Pons (tissue), 1 donor: Measurements from ENCODE around the gene ARHGAP22.
A peak's percentile ranks its signal among the peaks of the same experiment; 100 is the strongest.

Experiments
- DNase-seq: peaks from one replicate; pipeline ENCODE4 v3.0.0-alpha.2; 2016; ENCODE audit warnings: low spot score

ARHGAP22 gene

DNA sequence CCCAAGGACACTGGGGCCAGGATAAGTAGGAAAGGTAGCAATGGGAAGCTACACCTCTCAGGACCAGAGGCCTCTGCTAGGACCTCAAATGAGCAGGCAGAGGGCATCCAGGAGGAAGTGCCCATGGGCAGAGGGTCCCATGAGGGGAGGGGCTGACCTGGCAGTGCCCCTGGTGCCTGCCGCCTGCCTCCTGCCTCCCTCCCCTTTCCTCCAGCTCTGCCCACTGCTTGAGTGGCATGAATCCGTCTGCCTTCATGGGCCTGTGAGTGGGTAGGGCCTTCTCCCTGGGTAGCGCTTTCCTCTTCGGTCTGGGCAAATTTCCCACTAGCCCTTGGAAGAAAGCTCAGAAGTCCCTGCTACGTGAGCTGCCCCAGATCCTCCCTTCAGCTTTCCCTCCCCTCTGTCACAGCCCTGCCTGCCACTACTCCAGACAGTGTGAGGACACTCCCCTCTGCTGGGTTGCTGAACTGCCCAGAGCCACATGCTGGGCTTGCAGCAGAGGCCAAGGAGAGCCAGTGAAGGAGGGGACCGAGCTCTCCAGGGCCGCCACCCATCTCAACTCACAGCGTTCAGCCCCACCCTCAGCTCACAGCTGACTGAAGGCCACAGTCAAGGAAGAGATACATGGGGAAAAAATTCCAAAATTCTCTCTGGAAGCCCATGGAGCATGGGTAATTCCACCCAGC, 141.4 kb downstream of the ARHGAP22 start:
- DNase-seq = peak; percentile 24

GRCh38 chr10:48462482-48463020, 142.3 kb downstream of the ARHGAP22 start:
- DNase-seq = no peak

DNA sequence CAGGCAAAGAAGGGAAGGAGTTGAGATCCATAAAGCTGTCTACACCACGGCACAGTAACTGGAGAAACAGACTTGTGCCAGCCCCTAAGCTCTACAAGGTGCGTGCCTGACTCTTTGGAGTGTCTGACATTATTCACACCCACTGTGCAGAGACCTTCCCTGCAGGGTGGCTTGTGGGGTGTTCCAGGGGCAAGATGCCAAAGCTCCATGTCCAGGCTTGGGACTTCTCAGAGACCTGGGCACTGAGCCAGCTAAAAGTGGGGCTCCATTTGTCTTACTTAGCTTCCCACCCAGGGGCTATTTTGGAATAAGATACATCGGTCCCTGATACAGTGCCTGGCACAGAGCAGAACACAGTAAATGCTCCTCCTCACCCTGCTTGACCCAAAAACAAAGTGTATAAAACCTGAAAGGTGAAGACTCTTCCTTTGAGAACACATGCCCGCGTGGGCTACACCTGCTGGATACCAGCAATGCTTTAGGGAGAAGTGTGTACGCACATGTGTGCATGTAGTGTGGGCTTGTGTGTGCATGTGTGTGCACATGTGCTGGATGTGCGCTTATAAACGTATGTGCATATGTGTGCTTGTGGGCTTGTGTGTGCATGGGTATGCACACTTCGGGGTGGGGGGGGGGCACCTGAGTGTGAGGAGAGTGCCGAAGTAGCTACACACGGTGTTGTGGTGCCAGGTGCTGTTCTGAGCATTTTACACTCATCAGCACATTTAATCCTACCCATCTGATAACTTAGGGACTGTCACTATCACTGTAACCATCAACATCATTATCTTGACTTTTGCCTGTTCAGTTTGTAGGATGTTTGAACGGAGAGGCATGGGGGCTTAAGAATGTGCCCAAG, 143.0 kb downstream of the ARHGAP22 start:
- DNase-seq = no peak

DNA sequence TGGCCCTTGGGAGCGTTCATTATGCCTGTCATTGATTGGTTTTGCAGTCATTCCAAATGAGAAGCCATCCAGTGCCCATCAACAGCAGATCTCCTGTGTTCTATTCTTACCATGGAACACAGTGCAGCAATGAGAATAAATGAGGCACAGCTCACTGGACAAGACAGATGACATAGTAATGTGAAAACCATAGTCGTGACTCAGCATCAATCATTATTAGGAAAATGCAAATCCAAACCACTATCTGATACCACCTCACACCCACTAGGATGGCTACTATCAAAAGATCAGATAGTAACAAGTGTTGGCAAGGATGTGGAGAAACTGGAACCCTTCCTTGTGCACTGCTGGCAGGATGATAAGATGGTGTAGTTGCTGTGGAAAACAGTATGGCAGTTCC, 144.7 kb downstream of the ARHGAP22 start:
- DNase-seq = no peak

DNA sequence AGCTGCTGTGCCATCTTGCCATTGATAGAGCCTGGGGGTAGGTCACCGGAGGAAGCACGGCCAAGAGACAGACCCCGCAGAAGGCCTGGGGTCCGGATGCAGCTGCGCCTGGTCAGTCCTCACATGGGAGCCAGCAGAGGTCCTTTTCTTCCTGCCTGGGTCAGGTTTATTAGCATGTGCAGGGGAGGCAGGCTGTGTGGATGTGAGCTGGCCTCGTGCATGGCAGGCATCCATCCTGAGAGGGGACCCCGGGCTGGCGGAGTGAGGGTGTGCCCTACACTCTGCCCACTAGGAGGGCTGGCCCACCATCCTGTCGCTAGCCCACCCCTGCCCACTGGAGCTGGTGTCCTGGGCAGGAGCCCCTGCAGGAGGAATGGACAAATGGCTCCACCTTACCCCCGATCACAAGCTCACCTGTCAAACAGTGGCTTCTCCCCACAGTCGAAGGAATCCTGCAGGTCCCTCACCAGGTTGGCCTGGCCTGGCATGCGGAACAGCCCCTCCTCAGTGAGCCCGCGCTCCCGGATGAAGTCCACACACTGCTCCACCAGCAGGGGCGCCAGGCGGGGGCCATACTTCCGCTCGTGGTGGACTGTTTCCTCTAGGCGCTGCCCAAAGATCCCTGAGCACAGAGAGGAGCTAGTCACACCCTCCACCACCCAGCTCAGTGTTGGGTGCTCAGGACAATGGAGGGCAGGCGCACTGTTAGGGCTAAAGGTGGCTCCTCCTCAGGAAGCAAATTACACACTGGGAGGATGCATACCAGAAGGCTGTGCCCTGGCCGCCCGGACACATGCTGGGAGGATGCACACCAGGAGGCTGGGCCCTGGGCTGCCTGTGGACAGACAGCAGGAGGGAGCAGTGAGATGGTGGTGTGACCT, 145.4 kb downstream of the ARHGAP22 start:
- no peak for DNase-seq

DNA sequence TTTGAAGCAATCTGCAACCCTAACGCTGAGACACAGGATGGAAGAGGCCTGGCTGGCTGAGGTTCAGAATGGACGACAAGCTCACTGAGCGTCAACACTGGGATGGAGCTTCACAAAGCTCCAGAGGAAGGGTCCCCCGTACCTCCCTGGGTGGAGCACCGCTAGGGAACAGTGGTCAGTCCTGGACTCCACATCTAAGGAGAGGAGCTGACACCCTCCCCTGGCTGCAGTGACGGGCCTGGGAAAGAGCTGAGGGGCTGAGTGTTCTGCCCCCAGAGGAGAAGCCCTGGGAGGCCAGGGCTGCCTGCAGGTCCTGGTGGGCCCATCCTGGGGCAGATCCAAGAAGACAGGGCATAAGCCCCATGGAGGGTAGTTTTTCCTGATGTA, 146.2 kb downstream of the ARHGAP22 start:
- DNase-seq = no peak

- DNase-seq = no peak
Observed at GRCh38 chr10:48457949-48458661, 146.8 kb downstream of the ARHGAP22 start.

DNA sequence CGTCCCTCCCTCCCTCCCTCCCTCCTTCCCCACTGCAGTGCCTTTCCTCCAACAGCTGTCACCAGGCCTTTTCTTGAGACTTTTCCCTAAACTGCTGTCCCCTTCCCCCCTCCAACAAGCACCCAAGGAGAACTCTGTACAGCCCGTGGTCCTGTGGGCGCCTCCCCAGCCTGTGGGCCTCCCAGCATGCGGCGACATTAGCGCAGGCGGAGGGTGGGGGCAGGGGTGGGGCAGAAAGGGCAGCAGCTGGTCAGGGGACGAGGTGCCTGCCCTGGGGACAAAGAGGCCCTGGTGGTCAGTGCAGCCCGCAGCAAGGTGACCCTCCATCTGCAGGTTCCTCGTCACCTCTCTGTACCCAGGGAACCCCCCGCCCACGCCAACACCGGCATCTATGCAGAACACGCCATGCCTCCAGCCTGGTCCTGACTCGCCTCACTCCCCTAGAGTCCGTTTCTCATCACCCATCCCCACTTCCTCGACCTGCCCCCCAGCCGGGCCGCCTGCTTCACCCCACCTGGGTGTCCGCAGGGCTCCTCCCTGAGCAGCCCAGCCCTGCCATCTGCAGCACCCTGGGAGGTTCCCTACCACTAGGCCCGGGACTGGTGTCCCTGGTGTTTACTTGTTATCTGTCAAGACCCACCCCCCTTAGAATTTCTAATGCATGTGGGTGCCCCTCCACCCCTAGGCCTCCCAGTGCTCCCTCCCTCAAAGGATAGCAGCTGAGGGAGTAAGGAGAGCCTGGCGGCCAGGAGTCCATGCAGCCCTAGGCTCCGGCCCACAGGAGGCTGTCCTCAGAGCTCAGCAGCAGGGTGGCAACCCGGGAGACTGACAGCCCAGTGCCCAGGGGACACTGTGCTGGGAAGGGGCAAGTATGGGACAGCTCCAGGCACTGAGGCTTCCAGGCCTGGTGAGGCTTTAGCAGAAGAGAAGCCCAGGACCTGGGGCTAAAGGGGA, 147.8 kb downstream of the ARHGAP22 start:
- no peak for DNase-seq

GRCh38 chr10:48456361-48456804, 148.5 kb downstream of the ARHGAP22 start:
- peak; percentile 72 for DNase-seq

DNA sequence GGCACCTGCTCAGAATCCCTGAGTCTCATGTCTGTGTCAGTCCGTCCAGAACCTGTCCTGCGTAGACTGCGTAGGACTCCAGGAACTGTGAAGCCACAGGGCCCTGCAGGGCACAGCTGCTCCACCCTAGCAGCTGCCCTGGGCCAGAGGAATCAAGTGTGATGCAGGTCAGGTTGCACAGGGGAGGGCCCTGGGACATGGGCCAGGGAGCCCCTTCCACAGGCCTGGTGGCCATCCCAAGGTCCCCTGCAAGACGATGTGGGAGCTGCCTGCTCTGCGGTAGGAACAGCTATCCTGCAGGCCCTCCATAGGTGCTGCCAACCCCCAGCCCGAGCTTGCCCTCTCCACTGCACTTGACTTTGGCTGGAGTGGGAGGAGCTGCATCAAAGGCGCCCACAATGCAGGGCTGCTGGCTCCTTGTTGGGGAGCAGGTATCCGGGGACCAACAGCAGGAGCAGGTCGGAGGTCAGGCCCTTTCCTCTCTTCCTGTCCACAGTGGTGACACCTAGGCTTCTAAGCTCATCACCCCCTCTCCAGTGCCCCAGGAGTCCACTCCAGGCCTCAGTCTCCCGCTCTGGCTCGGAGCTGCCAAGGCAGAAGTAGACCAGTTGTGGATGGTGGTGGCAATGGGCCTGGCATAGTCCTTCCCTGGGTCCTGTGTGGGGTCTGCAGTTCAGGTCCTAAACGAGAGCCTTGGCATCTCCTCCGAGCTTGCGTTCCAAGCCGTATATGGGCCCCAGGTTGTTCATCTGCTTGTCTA, 149.3 kb downstream of the ARHGAP22 start:
- no peak for DNase-seq

GRCh38 chr10:48455055-48455391, 149.8 kb downstream of the ARHGAP22 start:
- DNase-seq = no peak

GRCh38 chr10:48454302-48455054, 150.4 kb downstream of the ARHGAP22 start:
- DNase-seq = no peak

DNA sequence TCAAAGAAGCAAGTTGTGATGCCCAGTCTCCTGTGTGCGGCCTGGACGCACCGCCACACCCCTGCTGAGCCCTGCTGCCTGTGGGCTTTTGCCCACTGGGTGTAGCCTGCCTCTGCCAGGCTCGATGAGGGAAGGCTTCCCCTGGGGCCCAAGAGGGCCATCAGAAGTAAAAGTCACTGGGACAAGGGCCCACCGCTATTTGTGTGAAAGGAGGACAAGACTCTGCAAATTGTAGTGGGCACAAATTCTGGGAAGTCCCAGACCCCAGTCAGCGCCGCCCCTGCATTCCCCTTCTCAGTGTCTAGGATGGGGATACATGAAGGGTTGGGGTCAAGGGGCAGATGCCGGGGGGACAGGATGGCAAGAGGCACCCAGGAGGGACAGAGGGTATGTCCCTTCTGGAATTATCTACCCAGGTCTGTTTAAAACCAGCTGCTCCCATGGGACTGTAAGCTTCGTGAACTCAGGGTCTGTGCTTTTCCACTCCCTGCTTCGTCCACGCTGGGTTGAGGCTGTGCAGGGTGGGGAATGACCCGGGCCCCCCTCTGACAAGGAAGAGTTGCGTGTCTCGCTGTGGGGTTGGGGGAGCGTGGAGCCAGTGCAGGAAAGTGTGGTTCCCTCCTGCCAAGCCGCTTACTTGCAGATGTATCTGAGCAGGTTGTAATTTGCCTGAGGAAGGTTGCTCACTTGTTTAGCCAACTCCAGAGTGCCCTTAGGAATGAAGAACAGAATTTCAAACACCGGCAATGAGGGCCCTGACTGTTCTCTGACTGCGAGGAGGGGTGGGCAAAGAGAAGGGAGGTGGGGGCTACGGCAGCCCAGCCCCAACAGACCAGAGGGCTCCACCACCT, 151.2 kb downstream of the ARHGAP22 start:
- DNase-seq = no peak

DNA sequence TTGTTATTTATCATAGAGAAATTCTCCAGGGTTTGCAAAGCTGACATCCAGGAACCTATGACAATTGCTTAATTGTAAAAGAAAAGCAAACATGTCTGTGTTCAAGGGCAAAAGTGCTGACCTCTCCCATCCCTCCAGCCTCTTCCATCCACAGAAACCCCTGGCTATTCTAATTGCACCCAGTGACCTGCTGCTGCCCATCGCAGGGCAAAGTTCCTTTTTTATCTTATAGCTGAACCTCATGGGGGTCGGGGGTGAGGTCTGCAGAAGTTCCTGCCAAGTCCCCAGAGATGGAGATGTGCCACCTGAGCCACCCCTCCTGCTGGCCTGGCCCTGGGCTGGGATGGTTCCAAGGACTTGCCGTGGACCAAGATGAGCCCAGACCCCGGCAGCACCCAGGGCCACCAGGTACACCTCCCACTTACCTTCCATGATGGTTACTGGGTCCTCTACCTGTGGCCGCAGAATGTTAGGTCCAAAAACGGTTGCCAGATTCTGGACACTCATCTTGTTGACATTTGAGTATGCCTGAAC, 151.9 kb downstream of the ARHGAP22 start:
- DNase-seq = no peak

- no peak for DNase-seq
Observed at GRCh38 chr10:48451969-48452878, 152.6 kb downstream of the ARHGAP22 start.

GRCh38 chr10:48450741-48451466, 154.0 kb downstream of the ARHGAP22 start:
- DNase-seq = no peak
